Panc1 (cell line): Measurements from ENCODE around the gene DCST1.
A peak's percentile ranks its signal among the peaks of the same experiment; 100 is the strongest.

Experiments used
- SIN3A ChIP-seq: IDR thresholded peaks from 2 replicates; pipeline ENCODE4 v1.6.1; 2012; ENCODE audit warnings: low read depth, mild to moderate bottlenecking, low read length, moderate library complexity, borderline replicate concordance; ENCODE audit not compliant: insufficient read depth
- TCF7L2 ChIP-seq: IDR thresholded peaks from 2 replicates; pipeline ENCODE4 v1.6.1; 2011; ENCODE audit warnings: mild to moderate bottlenecking, low read depth, low read length, inconsistent platforms
- TF ChIP-seq, protein P1 (sequence below): fragments of 450-650 bp; IDR thresholded peaks from 2 replicates; pipeline ENCODE4 v1.5.1; 2017; ENCODE audit warnings: mild to moderate bottlenecking
- TF ChIP-seq, protein P2 (sequence below), 2 experiments: IDR thresholded peaks; 2 replicates each; pipeline ENCODE4 v1.6.1; 2011 to 2012; ENCODE audit warnings: low read depth in 2 of 2, control low read depth in 1 of 2, low read length in 1 of 2, mild to moderate bottlenecking in 1 of 2, moderate library complexity in 1 of 2; ENCODE audit not compliant: insufficient read depth in 1 of 2

DNA sequence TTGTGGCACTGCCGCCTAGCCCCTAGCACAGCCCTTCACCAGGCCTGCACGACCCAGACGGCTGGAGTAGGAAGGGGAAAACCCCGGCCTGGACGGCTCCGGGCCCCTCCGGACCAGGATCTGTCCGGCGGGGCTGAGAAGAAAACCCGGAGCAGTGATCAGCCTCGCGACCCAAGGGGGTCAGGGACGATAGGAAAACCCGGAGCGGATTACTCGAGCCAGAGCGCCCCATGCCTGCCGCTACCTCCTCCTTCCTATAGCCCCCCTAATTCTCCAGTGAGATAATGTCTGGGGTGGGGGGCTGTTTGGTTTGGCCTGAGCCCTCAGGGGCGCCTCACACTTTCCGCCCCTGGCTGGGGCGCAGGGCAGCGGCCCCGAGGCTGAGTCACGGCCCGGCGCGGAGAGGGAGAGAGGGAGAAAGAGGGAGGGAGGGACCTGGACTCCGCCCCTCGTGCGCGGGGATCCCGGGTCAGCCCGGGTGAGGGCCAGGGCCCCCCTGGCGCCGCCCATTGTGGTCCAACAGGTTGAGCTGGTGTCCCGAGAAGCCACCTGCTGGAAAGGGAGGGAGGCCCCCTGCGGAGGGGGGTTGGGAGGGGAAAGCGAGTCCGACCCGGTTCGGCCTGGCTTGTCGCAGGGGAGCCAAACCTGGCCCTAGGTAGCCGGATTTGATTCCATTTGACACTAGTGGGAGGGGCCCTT, 32.7 kb upstream of the DCST1 start:
- TF ChIP-seq, protein P1, sequence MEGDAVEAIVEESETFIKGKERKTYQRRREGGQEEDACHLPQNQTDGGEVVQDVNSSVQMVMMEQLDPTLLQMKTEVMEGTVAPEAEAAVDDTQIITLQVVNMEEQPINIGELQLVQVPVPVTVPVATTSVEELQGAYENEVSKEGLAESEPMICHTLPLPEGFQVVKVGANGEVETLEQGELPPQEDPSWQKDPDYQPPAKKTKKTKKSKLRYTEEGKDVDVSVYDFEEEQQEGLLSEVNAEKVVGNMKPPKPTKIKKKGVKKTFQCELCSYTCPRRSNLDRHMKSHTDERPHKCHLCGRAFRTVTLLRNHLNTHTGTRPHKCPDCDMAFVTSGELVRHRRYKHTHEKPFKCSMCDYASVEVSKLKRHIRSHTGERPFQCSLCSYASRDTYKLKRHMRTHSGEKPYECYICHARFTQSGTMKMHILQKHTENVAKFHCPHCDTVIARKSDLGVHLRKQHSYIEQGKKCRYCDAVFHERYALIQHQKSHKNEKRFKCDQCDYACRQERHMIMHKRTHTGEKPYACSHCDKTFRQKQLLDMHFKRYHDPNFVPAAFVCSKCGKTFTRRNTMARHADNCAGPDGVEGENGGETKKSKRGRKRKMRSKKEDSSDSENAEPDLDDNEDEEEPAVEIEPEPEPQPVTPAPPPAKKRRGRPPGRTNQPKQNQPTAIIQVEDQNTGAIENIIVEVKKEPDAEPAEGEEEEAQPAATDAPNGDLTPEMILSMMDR, result no peak
- TF ChIP-seq, protein P2, sequence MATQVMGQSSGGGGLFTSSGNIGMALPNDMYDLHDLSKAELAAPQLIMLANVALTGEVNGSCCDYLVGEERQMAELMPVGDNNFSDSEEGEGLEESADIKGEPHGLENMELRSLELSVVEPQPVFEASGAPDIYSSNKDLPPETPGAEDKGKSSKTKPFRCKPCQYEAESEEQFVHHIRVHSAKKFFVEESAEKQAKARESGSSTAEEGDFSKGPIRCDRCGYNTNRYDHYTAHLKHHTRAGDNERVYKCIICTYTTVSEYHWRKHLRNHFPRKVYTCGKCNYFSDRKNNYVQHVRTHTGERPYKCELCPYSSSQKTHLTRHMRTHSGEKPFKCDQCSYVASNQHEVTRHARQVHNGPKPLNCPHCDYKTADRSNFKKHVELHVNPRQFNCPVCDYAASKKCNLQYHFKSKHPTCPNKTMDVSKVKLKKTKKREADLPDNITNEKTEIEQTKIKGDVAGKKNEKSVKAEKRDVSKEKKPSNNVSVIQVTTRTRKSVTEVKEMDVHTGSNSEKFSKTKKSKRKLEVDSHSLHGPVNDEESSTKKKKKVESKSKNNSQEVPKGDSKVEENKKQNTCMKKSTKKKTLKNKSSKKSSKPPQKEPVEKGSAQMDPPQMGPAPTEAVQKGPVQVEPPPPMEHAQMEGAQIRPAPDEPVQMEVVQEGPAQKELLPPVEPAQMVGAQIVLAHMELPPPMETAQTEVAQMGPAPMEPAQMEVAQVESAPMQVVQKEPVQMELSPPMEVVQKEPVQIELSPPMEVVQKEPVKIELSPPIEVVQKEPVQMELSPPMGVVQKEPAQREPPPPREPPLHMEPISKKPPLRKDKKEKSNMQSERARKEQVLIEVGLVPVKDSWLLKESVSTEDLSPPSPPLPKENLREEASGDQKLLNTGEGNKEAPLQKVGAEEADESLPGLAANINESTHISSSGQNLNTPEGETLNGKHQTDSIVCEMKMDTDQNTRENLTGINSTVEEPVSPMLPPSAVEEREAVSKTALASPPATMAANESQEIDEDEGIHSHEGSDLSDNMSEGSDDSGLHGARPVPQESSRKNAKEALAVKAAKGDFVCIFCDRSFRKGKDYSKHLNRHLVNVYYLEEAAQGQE (IDR thresholded peaks at IDR 0.05; ENCODE audit: insufficient read depth in 1 of 2, low read depth in 2 of 2, low read length in 1 of 2), result no peak
- TF ChIP-seq SIN3A (no peak; the same call in 1 of the 2 replicates), TCF7L2 (peak; percentile 26; the same call in 1 of the 2 replicates)
